Measurements from ENCODE around the gene SLC38A4. TPM values are rescaled to one million over a fixed set of nuclear protein-coding genes. Genes with fewer than 3 reads are reported as not detected.

Gene SLC38A4
- total and polyA plus RNA-seq, 5 donors, result 0.59 to 2.0 (median 1.2) TPM

- no peaks in the 10 kb centered on the region for H3K4me1 ChIP-seq (ENCODE audit: control insufficient read depth, insufficient read depth, low read length)
- no peak for DNase-seq
- H3K9me3 ChIP-seq (ENCODE audit: control insufficient read depth, low read length), result no peaks in the 10 kb centered on the region
- 65% methylated on average over 4 of the region's 4 CpGs for WGBS
- H3K4me3 ChIP-seq (ENCODE audit: low read length), result no peak overlapping the region
- ATAC-seq, result no peak
- no peak overlapping the region for H3K27ac ChIP-seq (ENCODE audit: low read length)
- H3K27me3 ChIP-seq (ENCODE audit: control insufficient read depth, insufficient read depth), result no peaks in the 10 kb centered on the region
- intact Hi-C loops (cut with DNase I), result no loop called here
Observed at GRCh38 chr12:46777587-46777986, 48.2 kb downstream of the SLC38A4 start.

- ATAC-seq, result no peak
- WGBS, result 98% methylated on average over 3 of the region's 3 CpGs
Observed at GRCh38 chr12:46775796-46776195, 50.0 kb downstream of the SLC38A4 start.

GRCh38 chr12:46774322-46774633 is 51.5 kb downstream of the SLC38A4 start:
- DNase-seq (no peak), ATAC-seq (no peak)
- intact Hi-C loops (cut with DNase I), result no loop called here
- H3K4me1 ChIP-seq (ENCODE audit: control insufficient read depth, insufficient read depth, low read length), result no peaks in the 10 kb centered on the region
- H3K4me3 ChIP-seq (ENCODE audit: low read length), result no peak overlapping the region
- no peaks in the 10 kb centered on the region for H3K9me3 ChIP-seq (ENCODE audit: control insufficient read depth, low read length)
- no peak overlapping the region for H3K27ac ChIP-seq (ENCODE audit: low read length)
- H3K27me3 ChIP-seq (ENCODE audit: control insufficient read depth, insufficient read depth), result no peaks in the 10 kb centered on the region

More at GRCh38 chr12:46775796-46776195, 50.0 kb downstream of the SLC38A4 start:
- H3K9me3 ChIP-seq (ENCODE audit: control insufficient read depth, low read length), result no peaks in the 10 kb centered on the region
- no peak overlapping the region for H3K4me3 ChIP-seq (ENCODE audit: low read length)
- H3K27ac ChIP-seq (ENCODE audit: low read length), result no peak overlapping the region
- no peaks in the 10 kb centered on the region for H3K4me1 ChIP-seq (ENCODE audit: control insufficient read depth, insufficient read depth, low read length)
- no peak for DNase-seq
- H3K27me3 ChIP-seq (ENCODE audit: control insufficient read depth, insufficient read depth), result no peaks in the 10 kb centered on the region
- intact Hi-C loops (cut with DNase I), result no loop called here

GRCh38 chr12:46773586-46774321 is 52.0 kb downstream of the SLC38A4 start:
- WGBS, result 50% methylated on average over 4 of the region's 4 CpGs
- Histone ChIP-seq H3K27ac (ENCODE audit: low read length) (no peak overlapping the region), H3K27me3 (ENCODE audit: control insufficient read depth, insufficient read depth) (no peaks in the 10 kb centered on the region), H3K4me3 (ENCODE audit: low read length) (no peak overlapping the region), H3K4me1 (ENCODE audit: control insufficient read depth, insufficient read depth, low read length) (no peaks in the 10 kb centered on the region), H3K9me3 (ENCODE audit: control insufficient read depth, low read length) (no peaks in the 10 kb centered on the region)
- no peak for ATAC-seq
- DNase-seq, result no peak
- intact Hi-C loops (cut with DNase I), result no loop called here

GRCh38 chr12:46771268-46771827 is 54.4 kb downstream of the SLC38A4 start:
- intact Hi-C loops (cut with DNase I), result no loop called here
- DNase-seq, result no peak
- Histone ChIP-seq H3K27me3 (ENCODE audit: control insufficient read depth, insufficient read depth) (no peaks in the 10 kb centered on the region), H3K4me3 (ENCODE audit: low read length) (no peak overlapping the region), H3K9me3 (ENCODE audit: control insufficient read depth, low read length) (no peaks in the 10 kb centered on the region), H3K27ac (ENCODE audit: low read length) (no peak overlapping the region), H3K4me1 (ENCODE audit: control insufficient read depth, insufficient read depth, low read length) (no peaks in the 10 kb centered on the region)
- 55% methylated on average over 1 of the region's 1 CpG for WGBS
- ATAC-seq, result no peak

GRCh38 chr12:46770501-46771183 is 55.2 kb downstream of the SLC38A4 start:
- H3K9me3 ChIP-seq (ENCODE audit: control insufficient read depth, low read length), result no peaks in the 10 kb centered on the region
- no peaks in the 10 kb centered on the region for H3K27me3 ChIP-seq (ENCODE audit: control insufficient read depth, insufficient read depth)
- no peaks in the 10 kb centered on the region for H3K4me1 ChIP-seq (ENCODE audit: control insufficient read depth, insufficient read depth, low read length)
- H3K4me3 ChIP-seq (ENCODE audit: low read length), result no peak overlapping the region
- 49% methylated on average over 3 of the region's 3 CpGs for WGBS
- no peak overlapping the region for H3K27ac ChIP-seq (ENCODE audit: low read length)
- intact Hi-C loops (cut with DNase I), result no loop called here
- no peak for DNase-seq
- ATAC-seq, result peak in 1 of 2 donors; percentile 69

GRCh38 chr12:46764005-46764404 is 61.8 kb downstream of the SLC38A4 start:
- H3K4me1 ChIP-seq (ENCODE audit: control insufficient read depth, insufficient read depth, low read length), result no peaks in the 10 kb centered on the region
- 77% methylated on average over 3 of the region's 3 CpGs for WGBS
- intact Hi-C loops (cut with DNase I), result no loop called here

GRCh38 chr12:46763230-46763629 is 62.6 kb downstream of the SLC38A4 start:
- Histone ChIP-seq H3K27me3 (ENCODE audit: control insufficient read depth, insufficient read depth) (no peaks in the 10 kb centered on the region), H3K27ac (ENCODE audit: low read length) (no peak overlapping the region), H3K4me1 (ENCODE audit: control insufficient read depth, insufficient read depth, low read length) (no peaks in the 10 kb centered on the region), H3K9me3 (ENCODE audit: control insufficient read depth, low read length) (peaks cover 3% of the 10 kb centered on the region), H3K4me3 (ENCODE audit: low read length) (no peak overlapping the region)
- ATAC-seq, result no peak
- intact Hi-C loops (cut with DNase I), result no loop called here
- no peak for DNase-seq

More at GRCh38 chr12:46764005-46764404, 61.8 kb downstream of the SLC38A4 start:
- DNase-seq (no peak), ATAC-seq (no peak)
- Histone ChIP-seq H3K4me3 (ENCODE audit: low read length) (no peak overlapping the region), H3K27ac (ENCODE audit: low read length) (no peak overlapping the region), H3K9me3 (ENCODE audit: control insufficient read depth, low read length) (no peaks in the 10 kb centered on the region), H3K27me3 (ENCODE audit: control insufficient read depth, insufficient read depth) (no peaks in the 10 kb centered on the region)

- DNase-seq (no peak), ATAC-seq (no peak)
- H3K4me3 ChIP-seq (ENCODE audit: low read length), result no peak overlapping the region
- no peaks in the 10 kb centered on the region for H3K4me1 ChIP-seq (ENCODE audit: control insufficient read depth, insufficient read depth, low read length)
- intact Hi-C loops (cut with DNase I), result no loop called here
- H3K9me3 ChIP-seq (ENCODE audit: control insufficient read depth, low read length), result peaks cover 3% of the 10 kb centered on the region
- H3K27me3 ChIP-seq (ENCODE audit: control insufficient read depth, insufficient read depth), result no peaks in the 10 kb centered on the region
- no peak overlapping the region for H3K27ac ChIP-seq (ENCODE audit: low read length)
- 50% methylated on average over 3 of the region's 3 CpGs for whole genome bisulfite sequencing
Observed at GRCh38 chr12:46754550-46754949, 71.2 kb downstream of the SLC38A4 start.

GRCh38 chr12:46752396-46752795 is 73.4 kb downstream of the SLC38A4 start:
- H3K9me3 ChIP-seq (ENCODE audit: control insufficient read depth, low read length), result no peaks in the 10 kb centered on the region
- no peak overlapping the region for H3K4me3 ChIP-seq (ENCODE audit: low read length)
- no peaks in the 10 kb centered on the region for H3K4me1 ChIP-seq (ENCODE audit: control insufficient read depth, insufficient read depth, low read length)
- no peak overlapping the region for H3K27ac ChIP-seq (ENCODE audit: low read length)
- no peak for DNase-seq
- no peak for ATAC-seq
- no peaks in the 10 kb centered on the region for H3K27me3 ChIP-seq (ENCODE audit: control insufficient read depth, insufficient read depth)
- intact Hi-C loops (cut with DNase I), result no loop called here
- WGBS, result 84% methylated on average over 2 of the region's 2 CpGs

GRCh38 chr12:46751173-46751572 is 74.6 kb downstream of the SLC38A4 start:
- Histone ChIP-seq H3K27me3 (ENCODE audit: control insufficient read depth, insufficient read depth) (no peaks in the 10 kb centered on the region), H3K4me3 (ENCODE audit: low read length) (no peak overlapping the region), H3K27ac (ENCODE audit: low read length) (no peak overlapping the region), H3K9me3 (ENCODE audit: control insufficient read depth, low read length) (no peaks in the 10 kb centered on the region), H3K4me1 (ENCODE audit: control insufficient read depth, insufficient read depth, low read length) (no peaks in the 10 kb centered on the region)
- intact Hi-C loops (cut with DNase I), result no loop called here
- 25% methylated on average over 1 of the region's 1 CpG for WGBS
- no peak for ATAC-seq
- DNase-seq, result no peak

Data from right cardiac atrium (tissue), 5 donors.